ENCODE results near the gene PTPRG. TPM values are rescaled to one million over a fixed set of nuclear protein-coding genes. Genes with fewer than 3 reads are reported as not detected.

The PTPRG gene
- polyA plus RNA-seq, 1 donor (not counting 4 experiments of a cell fraction or from before 2014, with no cell fraction given) = 12.1 TPM

DNA sequence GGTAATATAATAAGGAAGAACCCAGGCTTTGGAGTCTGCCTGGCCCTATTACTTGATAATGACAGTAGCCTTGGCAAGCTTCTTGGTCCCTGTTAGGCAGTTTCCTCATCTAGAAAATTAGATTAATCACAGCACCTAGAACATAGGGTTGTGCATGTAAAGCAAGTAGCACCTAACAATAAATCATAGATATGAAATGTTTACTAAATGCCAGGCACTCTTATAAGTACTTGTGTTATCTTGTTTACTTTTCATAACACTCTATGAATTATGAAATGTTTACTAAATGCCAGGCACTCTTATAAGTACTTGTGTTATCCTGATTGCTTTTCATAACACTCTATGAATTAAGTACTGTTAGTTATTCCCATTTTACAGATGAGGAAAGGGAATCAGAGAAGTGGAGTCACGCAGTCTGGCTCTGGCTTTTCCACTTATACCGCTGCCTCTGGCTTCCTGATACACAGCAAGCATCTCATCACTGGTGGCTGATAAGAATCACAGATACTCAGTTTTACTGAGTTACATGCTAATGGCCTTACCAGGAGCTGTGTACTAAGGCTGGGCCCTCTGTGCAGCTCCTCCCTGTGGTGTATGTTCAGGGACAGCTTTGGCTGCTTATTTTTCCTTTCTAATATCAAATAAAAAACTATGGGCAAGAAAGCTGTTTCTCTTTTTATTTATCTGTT lies 688.6 kb downstream of the PTPRG start:
- no peak for TF ChIP-seq EZH2 (IDR thresholded peaks at IDR 0.05; ENCODE audit: low read length)
- TF ChIP-seq, protein P1, sequence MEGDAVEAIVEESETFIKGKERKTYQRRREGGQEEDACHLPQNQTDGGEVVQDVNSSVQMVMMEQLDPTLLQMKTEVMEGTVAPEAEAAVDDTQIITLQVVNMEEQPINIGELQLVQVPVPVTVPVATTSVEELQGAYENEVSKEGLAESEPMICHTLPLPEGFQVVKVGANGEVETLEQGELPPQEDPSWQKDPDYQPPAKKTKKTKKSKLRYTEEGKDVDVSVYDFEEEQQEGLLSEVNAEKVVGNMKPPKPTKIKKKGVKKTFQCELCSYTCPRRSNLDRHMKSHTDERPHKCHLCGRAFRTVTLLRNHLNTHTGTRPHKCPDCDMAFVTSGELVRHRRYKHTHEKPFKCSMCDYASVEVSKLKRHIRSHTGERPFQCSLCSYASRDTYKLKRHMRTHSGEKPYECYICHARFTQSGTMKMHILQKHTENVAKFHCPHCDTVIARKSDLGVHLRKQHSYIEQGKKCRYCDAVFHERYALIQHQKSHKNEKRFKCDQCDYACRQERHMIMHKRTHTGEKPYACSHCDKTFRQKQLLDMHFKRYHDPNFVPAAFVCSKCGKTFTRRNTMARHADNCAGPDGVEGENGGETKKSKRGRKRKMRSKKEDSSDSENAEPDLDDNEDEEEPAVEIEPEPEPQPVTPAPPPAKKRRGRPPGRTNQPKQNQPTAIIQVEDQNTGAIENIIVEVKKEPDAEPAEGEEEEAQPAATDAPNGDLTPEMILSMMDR (optimal IDR thresholded peaks at IDR 0.05 in 1 of 3, IDR thresholded peaks at IDR 0.05 in 1 of 3, conservative IDR thresholded peaks at IDR 0.05 in 1 of 3; ENCODE audit: extremely low read depth in 1 of 3, insufficient read depth in 2 of 3, low read length in 3 of 3) = no peak
- Histone ChIP-seq H3K79me2 (ENCODE audit: control insufficient read depth, insufficient read depth, low read length) (no peaks in the 10 kb centered on the region), H3K4me3 (ENCODE audit: control insufficient read depth in 2 of 3, extremely low read depth in 1 of 3, insufficient read depth in 2 of 3, low read depth in 1 of 3, low read length in 3 of 3) (no peak overlapping the region), H3K36me3 (ENCODE audit: control insufficient read depth in 2 of 2, extremely low read depth in 1 of 2, insufficient read depth in 2 of 2, low read length in 2 of 2) (no peaks in the 10 kb centered on the region), H3K9me1 (ENCODE audit: control insufficient read depth, extremely low read depth, insufficient read depth, low read length) (no peaks in the 10 kb centered on the region), H3K27ac (ENCODE audit: control insufficient read depth, insufficient read depth, low read length) (no peak overlapping the region), H4K20me1 (ENCODE audit: control insufficient read depth, extremely low read depth, insufficient read depth, low read length) (no peaks in the 10 kb centered on the region), H2AFZ (ENCODE audit: control insufficient read depth, low read length) (no peak overlapping the region), H3K4me2 (ENCODE audit: control insufficient read depth, extremely low read depth, insufficient read depth, low read depth, low read length) (no peak overlapping the region), H3K4me1 (ENCODE audit: control insufficient read depth, extremely low read depth, insufficient read depth, low read length) (peaks cover 8% of the 10 kb centered on the region), H3K27me3 (ENCODE audit: control insufficient read depth, extremely low read depth, insufficient read depth, low read length) (no peaks in the 10 kb centered on the region), H3K9me3 (ENCODE audit: control insufficient read depth, low read depth, low read length) (no peaks in the 10 kb centered on the region), H3K9ac (ENCODE audit: control insufficient read depth, extremely low read depth, insufficient read depth, low read length) (no peak overlapping the region)
- no peak for FAIRE-seq
- no peak for DNase-seq (ENCODE audit: low read depth, low spot score)
- dilution Hi-C loops (cut with MboI; ENCODE audit: extremely low pct_ligation_motif_present, low sequenced_read_pairs) = no loop called here

DNA sequence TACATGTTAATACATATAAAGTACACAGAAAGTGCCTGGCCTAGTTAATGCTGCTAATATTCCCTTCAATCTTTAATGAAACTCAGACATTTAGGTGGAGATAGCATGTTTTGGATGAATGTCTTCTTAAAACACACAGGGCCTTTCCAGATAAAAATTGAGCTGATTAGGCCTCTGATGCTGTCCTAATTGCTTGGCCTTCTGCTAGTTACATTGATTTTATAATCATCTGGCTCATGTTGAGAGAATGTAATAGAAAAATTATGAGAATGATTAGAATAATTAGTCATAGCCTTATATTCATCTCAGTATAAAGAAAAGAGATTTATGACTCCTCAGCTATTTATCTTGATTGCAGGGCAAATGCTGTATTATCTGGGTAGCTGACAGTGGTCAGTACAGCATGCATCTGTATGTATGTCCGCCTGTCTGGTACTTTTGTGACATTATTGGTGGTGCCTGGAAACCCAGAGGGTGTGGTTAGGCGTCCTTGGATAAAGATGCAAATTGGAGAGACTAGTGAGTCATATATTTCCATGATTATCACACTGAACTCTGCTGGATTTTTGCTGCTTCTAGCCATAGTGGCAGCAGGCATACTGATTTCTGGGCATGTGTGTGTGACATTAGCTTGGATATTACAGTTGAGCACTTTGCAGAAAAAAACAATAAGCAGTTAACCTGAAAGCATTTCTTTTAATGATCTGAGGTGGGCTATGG lies 691.2 kb downstream of the PTPRG start:
- Histone ChIP-seq H3K9ac (ENCODE audit: control insufficient read depth, extremely low read depth, insufficient read depth, low read length) (no peak overlapping the region), H3K36me3 (ENCODE audit: control insufficient read depth in 2 of 2, extremely low read depth in 1 of 2, insufficient read depth in 2 of 2, low read length in 2 of 2) (no peaks in the 10 kb centered on the region), H3K27ac (ENCODE audit: control insufficient read depth, insufficient read depth, low read length) (no peak overlapping the region), H3K79me2 (ENCODE audit: control insufficient read depth, insufficient read depth, low read length) (no peaks in the 10 kb centered on the region), H3K9me1 (ENCODE audit: control insufficient read depth, extremely low read depth, insufficient read depth, low read length) (no peaks in the 10 kb centered on the region), H3K9me3 (ENCODE audit: control insufficient read depth, low read depth, low read length) (no peaks in the 10 kb centered on the region), H2AFZ (ENCODE audit: control insufficient read depth, low read length) (no peak overlapping the region), H3K27me3 (ENCODE audit: control insufficient read depth, extremely low read depth, insufficient read depth, low read length) (no peaks in the 10 kb centered on the region), H4K20me1 (ENCODE audit: control insufficient read depth, extremely low read depth, insufficient read depth, low read length) (no peaks in the 10 kb centered on the region), H3K4me3 (ENCODE audit: control insufficient read depth in 2 of 3, extremely low read depth in 1 of 3, insufficient read depth in 2 of 3, low read depth in 1 of 3, low read length in 3 of 3) (no peak overlapping the region), H3K4me1 (ENCODE audit: control insufficient read depth, extremely low read depth, insufficient read depth, low read length) (no peaks in the 10 kb centered on the region), H3K4me2 (ENCODE audit: control insufficient read depth, extremely low read depth, insufficient read depth, low read depth, low read length) (no peak overlapping the region)
- TF ChIP-seq, protein P1 (optimal IDR thresholded peaks at IDR 0.05 in 1 of 3, IDR thresholded peaks at IDR 0.05 in 1 of 3, conservative IDR thresholded peaks at IDR 0.05 in 1 of 3; ENCODE audit: extremely low read depth in 1 of 3, insufficient read depth in 2 of 3, low read length in 3 of 3) = no peak
- dilution Hi-C loops (cut with MboI; ENCODE audit: extremely low pct_ligation_motif_present, low sequenced_read_pairs) = no loop called here
- DNase-seq (ENCODE audit: low read depth, low spot score) (no peak), FAIRE-seq (peak; percentile 39)

All from keratinocyte (primary cell).